Muscle layer of duodenum (tissue), 2 donors: ENCODE results near the gene RNF130.

ENCODE experiments used
- H3K27ac ChIP-seq: one replicate; pipeline ENCODE4 v1.7.0; 2013; ENCODE audit warnings: mild to moderate bottlenecking, low read length
- H3K27me3 ChIP-seq: one replicate; pipeline ENCODE4 v1.7.0; 2013; ENCODE audit warnings: low read depth, mild to moderate bottlenecking, control low read depth, low read length
- H3K36me3 ChIP-seq, 2 donors: one replicate each; pipeline ENCODE4 v1.7.0; 2013; ENCODE audit warnings: low read length in 2 of 2, control low read depth in 1 of 2, mild to moderate bottlenecking in 1 of 2; ENCODE audit not compliant: insufficient read depth in 2 of 2, control insufficient read depth in 1 of 2
- H3K4me1 ChIP-seq, 2 donors: one replicate each; pipeline ENCODE4 v1.7.0; 2013; ENCODE audit warnings: low read length in 2 of 2, mild to moderate bottlenecking in 2 of 2, control low read depth in 1 of 2, moderate library complexity in 1 of 2; ENCODE audit not compliant: insufficient read depth in 2 of 2, control insufficient read depth in 1 of 2
- H3K4me3 ChIP-seq, 2 donors: one replicate each; pipeline ENCODE4 v1.7.0; 2013; ENCODE audit warnings: low read length in 2 of 2, low read depth in 1 of 2, mild to moderate bottlenecking in 1 of 2
- H3K9me3 ChIP-seq, 2 donors: one replicate each; pipeline ENCODE4 v1.7.0; 2013; ENCODE audit warnings: low read length in 2 of 2, control low read depth in 1 of 2, mild to moderate bottlenecking in 1 of 2; ENCODE audit not compliant: control insufficient read depth in 1 of 2
- donor health status: healthy.

The RNF130 gene

DNA sequence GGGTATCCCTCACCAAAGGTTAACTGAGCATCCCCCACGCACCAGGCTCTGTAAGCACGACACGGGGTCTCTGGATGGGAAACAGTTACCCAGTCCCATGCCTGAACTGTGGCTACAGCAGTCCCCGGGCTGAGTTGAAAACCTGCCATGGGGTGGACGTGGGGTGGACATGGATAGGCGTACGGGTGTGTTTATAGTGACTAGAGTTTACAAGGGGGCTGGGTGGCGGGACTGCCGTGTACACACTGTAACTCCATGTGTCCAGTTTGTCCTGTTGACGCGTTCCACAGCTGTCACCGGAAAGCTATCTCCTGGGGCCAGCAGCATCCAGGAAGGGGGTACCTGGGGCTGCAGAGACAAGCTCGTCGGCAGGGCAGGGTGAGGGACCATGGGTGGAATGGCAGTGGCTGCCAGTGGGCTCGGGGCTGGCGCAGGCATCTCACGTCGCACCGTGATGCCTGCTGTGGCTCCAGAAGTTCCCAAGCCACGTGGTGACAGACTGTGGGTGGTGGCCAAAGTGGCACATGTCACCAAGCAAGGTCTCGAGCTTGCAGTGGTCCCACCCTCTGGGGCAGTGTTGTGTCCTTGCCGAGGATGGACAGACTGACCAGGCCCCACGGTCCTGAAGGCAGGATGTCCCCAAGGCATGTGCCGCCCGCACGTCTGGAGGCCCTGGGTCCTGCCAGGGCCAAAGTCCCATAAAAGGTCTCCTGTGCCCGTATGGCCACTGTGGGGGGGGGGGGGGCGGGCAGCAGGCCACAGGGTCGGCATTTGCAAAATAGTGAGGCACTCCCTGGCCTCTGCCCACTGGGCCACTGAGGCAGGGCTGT, 29.3 kb upstream of the RNF130 start:
- H3K4me1 ChIP-seq, result no peaks in the 10 kb centered on the region
- peaks cover 0 to 3% of the 10 kb centered on the region in 2 donors for H3K9me3 ChIP-seq
- no peaks in the 10 kb centered on the region for H3K27me3 ChIP-seq
- H3K27ac ChIP-seq, result no peak overlapping the region
- H3K4me3 ChIP-seq, result no peak overlapping the region
- no peaks in the 10 kb centered on the region for H3K36me3 ChIP-seq

DNA sequence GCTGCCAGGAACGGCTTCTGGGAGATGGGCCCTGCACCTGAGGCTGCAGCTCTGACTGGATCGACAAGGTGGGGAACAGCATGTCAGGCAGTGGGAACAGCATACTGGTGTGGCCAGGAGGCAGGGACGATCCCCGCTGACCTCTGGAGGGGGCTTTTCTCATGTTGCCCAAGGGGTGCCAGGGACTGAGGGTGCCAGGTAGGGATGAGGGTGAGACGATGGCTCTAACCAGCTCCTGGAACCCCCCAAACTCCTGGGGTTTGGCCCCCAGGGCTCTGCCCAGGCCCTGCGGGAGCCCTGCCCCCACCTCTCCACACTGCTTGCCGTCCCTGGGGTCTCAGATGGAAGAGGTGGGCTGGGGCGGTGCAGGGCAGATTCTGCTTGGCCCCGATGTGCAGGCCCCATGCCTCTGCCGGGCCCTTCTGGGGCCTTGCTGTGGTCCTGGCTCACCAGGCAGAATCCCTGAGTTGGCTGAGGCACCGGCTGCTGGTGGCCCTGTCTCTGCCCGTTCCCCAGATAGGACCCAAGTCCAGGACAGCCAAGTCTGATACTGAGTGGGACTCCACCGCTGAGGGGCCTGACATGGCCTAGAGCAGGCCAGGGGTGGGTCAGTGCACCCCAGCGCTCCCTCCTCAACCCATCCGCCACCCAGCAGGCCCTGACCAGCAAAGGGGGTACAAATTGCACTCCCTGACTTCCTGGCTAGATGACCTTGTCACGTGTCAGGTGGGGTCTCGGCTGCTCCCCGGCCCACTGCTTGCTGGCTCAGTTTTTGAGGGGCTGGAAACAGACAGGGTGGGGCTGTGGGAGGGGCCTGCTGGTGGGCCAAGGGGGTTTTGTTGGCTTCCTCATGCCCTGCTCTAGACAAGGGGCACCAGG, 28.4 kb upstream of the RNF130 start:
- H3K27ac ChIP-seq, result no peak overlapping the region
- no peaks in the 10 kb centered on the region for H3K4me1 ChIP-seq
- H3K36me3 ChIP-seq, result no peaks in the 10 kb centered on the region
- H3K27me3 ChIP-seq, result no peaks in the 10 kb centered on the region
- no peak overlapping the region for H3K4me3 ChIP-seq
- no peaks in the 10 kb centered on the region for H3K9me3 ChIP-seq

DNA sequence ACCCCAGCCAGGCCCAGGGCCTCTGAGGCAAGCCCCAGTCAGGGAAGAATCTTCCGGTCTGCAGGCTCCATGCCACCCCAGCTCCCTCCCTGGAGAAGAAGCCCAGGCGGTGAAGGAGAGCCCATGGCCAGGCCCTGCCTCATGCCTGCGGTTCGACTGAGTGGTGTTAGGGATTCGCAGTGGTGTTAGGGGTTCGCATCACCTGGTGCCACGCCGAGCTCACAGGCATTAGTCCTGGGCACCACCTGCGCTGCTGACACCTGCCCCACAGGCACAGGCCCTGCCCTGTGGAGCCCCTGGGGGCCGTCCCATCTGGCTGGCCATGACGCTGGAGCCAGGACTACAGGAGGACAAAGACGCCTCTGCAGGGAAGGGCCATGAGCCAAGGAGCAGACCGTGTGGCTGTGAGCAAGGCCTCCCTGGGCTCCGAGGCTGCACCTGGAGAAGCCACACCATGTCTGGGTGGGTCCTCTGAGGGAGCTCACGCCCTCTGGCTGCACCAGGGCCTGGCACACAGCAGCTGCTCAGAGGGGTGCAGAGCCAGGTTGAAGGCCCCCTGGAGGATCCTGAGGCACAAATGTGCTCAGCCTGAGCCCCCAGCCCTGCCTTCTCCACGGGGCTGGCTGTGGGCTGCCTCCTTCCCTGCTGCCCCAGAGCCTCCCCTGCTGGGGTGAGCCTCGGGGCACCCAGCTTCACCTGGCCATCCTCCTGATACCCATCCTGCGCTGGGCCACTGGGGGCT, 27.6 kb upstream of the RNF130 start:
- Histone ChIP-seq H3K4me3 (no peak overlapping the region), H3K27me3 (no peaks in the 10 kb centered on the region), H3K4me1 (no peaks in the 10 kb centered on the region), H3K36me3 (no peaks in the 10 kb centered on the region), H3K27ac (no peak overlapping the region), H3K9me3 (no peaks in the 10 kb centered on the region)

DNA sequence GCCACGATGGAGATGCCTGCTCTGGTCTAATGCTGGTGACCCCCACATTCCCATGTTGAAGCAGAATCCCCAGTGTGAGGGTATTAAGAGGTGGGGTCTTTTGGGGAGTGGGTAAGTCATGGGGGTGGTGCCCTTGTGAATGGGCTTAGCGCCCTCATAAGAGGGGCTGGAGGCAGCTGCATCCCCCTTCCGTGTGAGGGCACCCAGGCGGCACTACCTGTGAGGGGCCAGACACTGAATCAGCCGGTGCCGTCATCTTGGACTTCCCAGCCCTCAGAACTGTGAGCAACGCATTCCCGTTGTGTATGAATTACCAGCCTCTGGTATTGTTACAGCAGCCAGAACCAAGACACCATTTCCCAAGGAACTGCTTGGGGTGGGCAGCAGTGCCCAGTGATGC, 27.0 kb upstream of the RNF130 start:
- no peaks in the 10 kb centered on the region for H3K9me3 ChIP-seq
- no peak overlapping the region for H3K27ac ChIP-seq
- H3K36me3 ChIP-seq, result no peaks in the 10 kb centered on the region
- no peaks in the 10 kb centered on the region for H3K4me1 ChIP-seq
- no peaks in the 10 kb centered on the region for H3K27me3 ChIP-seq
- no peak overlapping the region for H3K4me3 ChIP-seq

DNA sequence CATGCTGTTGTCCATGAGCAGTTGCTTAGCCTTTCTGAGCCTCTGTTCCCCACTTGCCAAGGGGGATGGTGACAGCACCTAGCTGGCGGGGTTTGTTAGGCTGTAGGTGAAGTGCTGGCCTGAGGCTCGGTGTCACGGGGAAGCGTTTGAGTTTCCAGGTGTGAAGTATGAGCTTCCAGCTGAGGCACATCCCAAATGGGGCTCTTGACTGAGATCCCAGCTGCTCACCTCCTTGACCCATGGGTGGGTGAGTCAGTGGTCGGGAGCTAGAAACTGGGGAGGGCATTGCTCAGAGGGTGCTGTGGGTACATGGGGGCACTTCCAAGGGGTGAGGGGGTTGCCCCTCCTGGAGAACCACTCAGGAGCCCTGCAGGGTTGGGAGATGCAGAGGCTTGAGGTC, 26.4 kb upstream of the RNF130 start:
- Histone ChIP-seq H3K9me3 (no peaks in the 10 kb centered on the region), H3K4me3 (no peak overlapping the region), H3K36me3 (no peaks in the 10 kb centered on the region), H3K27me3 (no peaks in the 10 kb centered on the region), H3K4me1 (no peaks in the 10 kb centered on the region), H3K27ac (no peak overlapping the region)

DNA sequence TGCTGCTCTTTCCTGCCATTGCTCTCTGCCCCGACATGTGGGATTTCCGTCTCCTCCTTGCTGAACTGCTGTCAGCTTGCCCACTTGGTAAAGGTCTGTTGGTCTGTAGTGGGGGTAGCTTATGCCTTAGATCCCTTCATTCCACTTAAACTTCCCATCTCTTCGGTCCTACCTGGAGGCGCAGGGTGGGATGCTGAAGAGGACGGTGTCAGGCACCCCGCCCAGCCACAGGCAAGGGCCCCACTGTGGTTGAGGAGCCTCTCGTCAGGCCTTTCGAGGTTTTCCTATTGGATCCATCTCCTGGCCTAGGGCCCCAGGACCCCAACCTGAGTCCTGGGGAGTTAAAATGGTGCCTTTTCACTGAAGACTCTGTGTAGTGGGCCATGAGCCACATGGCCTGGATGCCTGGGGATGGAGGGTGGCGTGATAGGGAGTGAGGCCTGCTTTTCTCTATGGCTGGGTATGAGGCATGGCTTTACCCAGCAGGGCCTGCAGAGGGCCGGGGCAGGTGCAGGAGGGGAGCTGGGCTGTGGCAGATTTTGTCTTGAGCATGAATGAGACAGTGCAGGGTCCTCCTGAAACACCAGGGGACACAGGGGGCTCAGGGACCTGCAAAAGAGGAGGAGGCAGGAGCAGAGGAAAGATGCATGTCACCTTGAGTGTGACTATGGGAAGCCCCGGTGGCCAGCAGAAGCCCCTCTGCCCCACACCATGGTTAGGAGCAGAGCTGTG, 25.8 kb upstream of the RNF130 start:
- H3K27me3 ChIP-seq, result no peaks in the 10 kb centered on the region
- H3K36me3 ChIP-seq, result no peaks in the 10 kb centered on the region
- H3K9me3 ChIP-seq, result no peaks in the 10 kb centered on the region
- no peaks in the 10 kb centered on the region for H3K4me1 ChIP-seq
- H3K27ac ChIP-seq, result no peak overlapping the region
- no peak overlapping the region for H3K4me3 ChIP-seq

DNA sequence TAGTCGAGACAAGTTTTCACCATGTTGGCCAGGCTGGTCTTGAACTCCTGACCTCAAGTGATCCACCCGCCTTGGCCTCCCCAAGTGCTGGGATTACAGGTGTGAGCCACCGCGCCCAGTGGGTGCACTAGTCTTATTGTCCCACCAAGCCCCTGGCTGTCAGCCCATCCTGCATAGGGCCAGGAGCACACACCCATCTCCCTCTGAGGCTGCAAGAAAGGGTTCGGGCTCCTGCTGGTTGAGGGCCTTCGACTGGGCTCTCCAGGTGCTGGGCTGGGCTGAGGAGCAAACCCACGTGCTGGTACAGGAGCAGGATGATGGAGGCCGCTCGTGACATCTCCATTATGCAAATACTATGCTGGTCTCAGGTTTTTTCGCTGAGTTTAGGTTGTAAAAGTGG, 25.1 kb upstream of the RNF130 start:
- Histone ChIP-seq H3K9me3 (no peaks in the 10 kb centered on the region), H3K27ac (no peak overlapping the region)

DNA sequence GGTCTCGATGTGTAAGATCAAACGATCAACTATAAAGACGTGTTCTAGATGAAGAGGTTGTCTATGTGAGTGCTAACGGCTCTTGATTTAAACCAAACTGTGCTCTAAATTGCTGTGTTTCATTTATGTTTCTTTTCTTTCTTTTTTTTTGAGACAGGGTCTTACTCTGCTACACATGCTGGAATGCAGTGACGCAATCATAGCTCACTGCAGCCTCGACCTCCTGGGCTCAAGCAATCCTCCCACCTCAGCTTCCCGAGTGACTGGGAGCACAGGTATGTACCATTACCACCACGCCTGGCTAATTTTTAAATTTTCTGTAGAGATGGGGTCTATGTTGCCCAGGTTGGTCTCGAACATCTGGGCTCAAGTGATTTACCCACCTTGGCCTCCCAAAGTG, 24.0 kb upstream of the RNF130 start:
- Histone ChIP-seq H3K27me3 (no peaks in the 10 kb centered on the region), H3K9me3 (no peaks in the 10 kb centered on the region), H3K4me3 (no peak overlapping the region), H3K27ac (no peak overlapping the region), H3K36me3 (no peaks in the 10 kb centered on the region), H3K4me1 (no peaks in the 10 kb centered on the region)

More for the DNA sequence above, 25.1 kb upstream of the RNF130 start:
- Histone ChIP-seq H3K27me3 (no peaks in the 10 kb centered on the region), H3K36me3 (no peaks in the 10 kb centered on the region), H3K4me3 (no peak overlapping the region), H3K4me1 (no peaks in the 10 kb centered on the region)

DNA sequence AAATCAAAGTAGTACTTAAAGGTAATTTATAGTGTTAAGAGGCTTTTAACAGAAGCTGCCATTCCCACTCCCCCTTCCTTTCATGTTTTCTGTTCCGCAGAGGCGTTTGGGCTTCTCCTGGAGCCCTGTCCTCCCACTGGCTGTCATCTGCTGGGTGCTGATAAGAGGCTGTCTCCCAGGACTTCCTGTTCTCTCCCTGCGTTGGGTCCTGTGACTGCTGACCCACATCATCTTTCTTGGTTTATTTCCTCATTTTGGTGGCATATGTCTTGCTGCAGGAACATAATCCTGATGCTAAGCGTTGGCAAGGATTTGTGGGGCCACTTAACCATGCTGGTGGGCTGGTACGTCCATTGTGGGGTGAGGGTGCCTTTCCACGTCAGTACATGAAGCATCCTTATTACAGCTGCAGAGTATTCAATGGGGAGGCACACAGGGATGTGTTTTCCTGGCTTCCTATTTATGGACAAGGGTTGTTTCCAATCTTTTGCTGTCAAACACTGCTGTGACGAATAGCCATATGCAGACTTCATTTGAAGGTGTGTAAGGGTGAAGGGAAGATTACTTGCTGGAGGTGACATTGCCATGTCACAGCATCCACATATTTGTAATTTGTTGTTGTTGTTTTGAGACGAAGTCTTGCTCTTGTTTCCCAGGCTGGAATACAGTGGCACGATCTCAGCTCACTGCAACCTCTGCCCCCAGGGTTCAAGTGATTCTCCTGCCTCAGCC, 22.3 kb upstream of the RNF130 start:
- no peaks in the 10 kb centered on the region for H3K4me1 ChIP-seq
- no peaks in the 10 kb centered on the region for H3K9me3 ChIP-seq
- no peaks in the 10 kb centered on the region for H3K36me3 ChIP-seq
- H3K27ac ChIP-seq, result no peak overlapping the region
- no peak overlapping the region for H3K4me3 ChIP-seq
- H3K27me3 ChIP-seq, result no peaks in the 10 kb centered on the region

DNA sequence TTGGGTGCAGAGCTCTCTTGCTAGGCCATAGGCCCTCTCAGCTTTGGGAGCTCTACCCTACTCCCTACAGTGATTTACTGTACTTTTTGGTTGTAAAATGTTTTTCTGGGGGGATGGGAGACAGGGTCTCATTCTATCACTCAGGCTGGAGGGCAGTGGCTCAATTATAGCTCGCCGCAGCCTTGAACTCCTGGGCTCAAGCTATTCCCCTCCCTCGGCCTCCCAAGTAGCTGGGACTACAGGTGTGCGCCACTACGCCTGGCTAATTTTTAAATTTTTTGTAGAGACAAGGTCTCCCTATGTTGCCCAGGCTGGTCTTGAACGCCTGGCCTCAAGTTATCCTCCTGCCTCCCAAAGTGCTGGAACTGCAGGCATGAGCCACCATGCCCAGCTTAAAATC, 21.7 kb upstream of the RNF130 start:
- no peaks in the 10 kb centered on the region for H3K36me3 ChIP-seq

More for the DNA sequence above, 21.7 kb upstream of the RNF130 start:
- no peak overlapping the region for H3K4me3 ChIP-seq
- no peaks in the 10 kb centered on the region for H3K9me3 ChIP-seq
- H3K27me3 ChIP-seq, result no peaks in the 10 kb centered on the region
- H3K27ac ChIP-seq, result no peak overlapping the region
- H3K4me1 ChIP-seq, result no peaks in the 10 kb centered on the region
